ELF-1 (cell line): ENCODE data around the gene PNPLA7.

Experiments
- DNase-seq: peaks from one replicate; pipeline ENCODE4 v3.0.0-alpha.2; 2016; ENCODE audit warnings: low read depth, low spot score

Gene PNPLA7

GRCh38 chr9:137496601-137497375 lies 53.4 kb downstream of the PNPLA7 start:
- DNase-seq, result no peak

GRCh38 chr9:137494550-137495351 lies 55.5 kb downstream of the PNPLA7 start:
- no peak for DNase-seq

GRCh38 chr9:137494104-137494544 lies 56.1 kb downstream of the PNPLA7 start:
- DNase-seq, result no peak

GRCh38 chr9:137493364-137494103 lies 56.7 kb downstream of the PNPLA7 start:
- no peak for DNase-seq

- DNase-seq, result peak; percentile 29
Observed at GRCh38 chr9:137492464-137493363, 57.5 kb downstream of the PNPLA7 start.

GRCh38 chr9:137491735-137492432 lies 58.3 kb downstream of the PNPLA7 start:
- DNase-seq, result no peak

- DNase-seq, result no peak
Observed at GRCh38 chr9:137490532-137491186, 59.5 kb downstream of the PNPLA7 start.

GRCh38 chr9:137488906-137489305 lies 61.3 kb downstream of the PNPLA7 start:
- no peak for DNase-seq

- DNase-seq, result no peak
Observed at GRCh38 chr9:137488327-137488653, 61.9 kb downstream of the PNPLA7 start.

GRCh38 chr9:137487454-137488326 lies 62.5 kb downstream of the PNPLA7 start:
- no peak for DNase-seq

GRCh38 chr9:137486545-137487453 lies 63.4 kb downstream of the PNPLA7 start:
- DNase-seq, result no peak

- no peak for DNase-seq
Observed at GRCh38 chr9:137486141-137486490, 64.1 kb downstream of the PNPLA7 start.

GRCh38 chr9:137485343-137486140 lies 64.7 kb downstream of the PNPLA7 start:
- DNase-seq, result no peak

- no peak for DNase-seq
Observed at GRCh38 chr9:137484551-137485315, 65.5 kb downstream of the PNPLA7 start.

- DNase-seq, result peak; percentile 53
Observed at GRCh38 chr9:137482094-137482781, 68.0 kb downstream of the PNPLA7 start.
